Endometrial microvascular endothelial cells (primary cell): ENCODE measurements around the gene HMCN1. TPM values are rescaled to one million over a fixed set of nuclear protein-coding genes. Genes with fewer than 3 reads are reported as not detected.

Experiments
- in situ Hi-C: cut with HindIII; loops from 2 replicates; pipeline ENCODE4 v1.10.0; 2017; ENCODE audit warnings: low sequenced_read_pairs, low pct_unique_long_range_greater_than_20kb; ENCODE audit errors: inconsistent ontology term
- total RNA-seq: library from RNA; depleted of rRNA; stranded (reverse); fragments of >200 nt; gene quantifications from one replicate; pipeline ENCODE4 v1.2.3, GENCODE V29; 2015; ENCODE audit errors: inconsistent ontology term

Gene HMCN1
- total RNA-seq, 1 donor from 2014 or later: under 0.01 TPM

GRCh38 chr1:186033847-186034271 is 299.7 kb downstream of the HMCN1 start:
- in situ Hi-C loops: no loop called here

GRCh38 chr1:186042230-186042629 is 308.0 kb downstream of the HMCN1 start:
- in situ Hi-C loops: no loop called here

GRCh38 chr1:186043296-186043695 is 309.1 kb downstream of the HMCN1 start:
- in situ Hi-C loops: no loop called here

- in situ Hi-C loops: no loop called here
These were observed 310.0 kb downstream of the HMCN1 start for GRCh38 chr1:186044079-186044685.

- in situ Hi-C loops: no loop called here
These were observed 312.4 kb downstream of the HMCN1 start for GRCh38 chr1:186046437-186047211.

GRCh38 chr1:186050360-186050759 is 316.2 kb downstream of the HMCN1 start:
- in situ Hi-C loops: no loop called here

GRCh38 chr1:186054003-186054402 is 319.8 kb downstream of the HMCN1 start:
- in situ Hi-C loops: no loop called here

- in situ Hi-C loops: no loop called here
These were observed 320.7 kb downstream of the HMCN1 start for GRCh38 chr1:186054932-186055331.

- in situ Hi-C loops: no loop called here
These were observed 321.7 kb downstream of the HMCN1 start for GRCh38 chr1:186055846-186056245.

- in situ Hi-C loops: no loop called here
These were observed 322.9 kb downstream of the HMCN1 start for GRCh38 chr1:186057086-186057485.

GRCh38 chr1:186059311-186059710 is 325.1 kb downstream of the HMCN1 start:
- in situ Hi-C loops: no loop called here

GRCh38 chr1:186059752-186060151 is 325.6 kb downstream of the HMCN1 start:
- in situ Hi-C loops: no loop called here

- in situ Hi-C loops: no loop called here
These were observed 326.0 kb downstream of the HMCN1 start for GRCh38 chr1:186060226-186060625.

GRCh38 chr1:186063091-186063657 is 329.0 kb downstream of the HMCN1 start:
- in situ Hi-C loops: no loop called here

- in situ Hi-C loops: no loop called here
These were observed 332.2 kb downstream of the HMCN1 start for GRCh38 chr1:186066411-186066810.

- in situ Hi-C loops: no loop called here
These were observed 339.5 kb downstream of the HMCN1 start for GRCh38 chr1:186073697-186074096.

GRCh38 chr1:186076006-186076405 is 341.8 kb downstream of the HMCN1 start:
- in situ Hi-C loops: no loop called here

- in situ Hi-C loops: no loop called here
These were observed 344.1 kb downstream of the HMCN1 start for GRCh38 chr1:186078245-186078644.

GRCh38 chr1:186079084-186079684 is 345.0 kb downstream of the HMCN1 start:
- in situ Hi-C loops: no loop called here
